SK-N-SH treated with all-trans-retinoic acid at 6 μM for 48 hours (cell line): Measurements from ENCODE around the gene ASTN2.

Source experiments
- ATAC-seq: fragments of 200-7000 bp; cut with Tn5 transposase; 3 replicates; pipeline ENCODE4 v1.9.1; 2020; ENCODE audit warnings: mild to moderate bottlenecking, moderate library complexity
- ARNTL ChIP-seq: fragments of 450-650 bp; formaldehyde crosslinking; IDR thresholded peaks from 2 replicates; pipeline ENCODE4 v1.5.0; 2020; ENCODE audit warnings: low read depth, mild to moderate bottlenecking, moderate library complexity, borderline replicate concordance
- BACH2 ChIP-seq: fragments of 250-450 bp; sonication (Bioruptor Pico); IDR thresholded peaks from 2 replicates; pipeline ENCODE4 v1.9.0; 2021; ENCODE audit warnings: mild to moderate bottlenecking, borderline replicate concordance
- CSDC2 ChIP-seq: fragments of 250-450 bp; sonication (Bioruptor Pico); IDR thresholded peaks from 2 replicates; pipeline ENCODE4 v1.5.0; 2020; ENCODE audit warnings: mild to moderate bottlenecking, moderate library complexity
- ESRRG ChIP-seq: fragments of 250-450 bp; sonication (Bioruptor Pico); IDR thresholded peaks from 2 replicates; pipeline ENCODE4 v1.6.1; 2021; ENCODE audit warnings: mild to moderate bottlenecking
- GLIS3 ChIP-seq: fragments of 250-450 bp; sonication (Bioruptor Pico); IDR thresholded peaks from 2 replicates; pipeline ENCODE4 v1.5.0; 2020; ENCODE audit warnings: mild to moderate bottlenecking, moderate library complexity
- ISL1 ChIP-seq: fragments of 250-450 bp; sonication (Bioruptor Pico); IDR thresholded peaks from 2 replicates; pipeline ENCODE4 v2.1.2; 2022; ENCODE audit warnings: mild to moderate bottlenecking, moderate library complexity
- OSR1 ChIP-seq: fragments of 250-450 bp; sonication (Bioruptor Pico); IDR thresholded peaks from 2 replicates; pipeline ENCODE4 v1.8.0; 2022; ENCODE audit warnings: moderate library complexity, mild to moderate bottlenecking, inconsistent platforms
- PPARA ChIP-seq: fragments of 250-450 bp; sonication (Bioruptor Pico); IDR thresholded peaks from 2 replicates; pipeline ENCODE4 v1.5.0; 2020; ENCODE audit warnings: mild to moderate bottlenecking, borderline replicate concordance
- RARB ChIP-seq: fragments of 250-450 bp; sonication (Bioruptor Pico); IDR thresholded peaks from 2 replicates; pipeline ENCODE4 v1.8.0; 2021; ENCODE audit warnings: mild to moderate bottlenecking, moderate library complexity
- SNAI2 ChIP-seq: fragments of 250-450 bp; sonication (Bioruptor Pico); IDR thresholded peaks from 2 replicates; pipeline ENCODE4 v1.5.0; 2020; ENCODE audit warnings: mild to moderate bottlenecking, moderate library complexity
- TOX ChIP-seq: fragments of 250-450 bp; sonication (Bioruptor Pico); IDR thresholded peaks from 2 replicates; pipeline ENCODE4 v1.8.0; 2021; ENCODE audit warnings: mild to moderate bottlenecking, moderate library complexity, borderline replicate concordance
- ZC3H10 ChIP-seq: fragments of 250-450 bp; sonication (Bioruptor Pico); IDR thresholded peaks from 2 replicates; pipeline ENCODE4 v1.5.1; 2021; ENCODE audit warnings: mild to moderate bottlenecking, moderate library complexity
- ZFP3 ChIP-seq: fragments of 250-450 bp; sonication (Bioruptor Pico); IDR thresholded peaks from 2 replicates; pipeline ENCODE4 v1.5.0; 2020; ENCODE audit warnings: mild to moderate bottlenecking, moderate library complexity
- ZFP30 ChIP-seq: fragments of 450-650 bp; formaldehyde crosslinking; IDR thresholded peaks from 2 replicates; pipeline ENCODE4 v1.5.0; 2022; ENCODE audit warnings: mild to moderate bottlenecking, moderate library complexity
- ZNF565 ChIP-seq: fragments of 450-650 bp; formaldehyde crosslinking; conservative IDR thresholded peaks from 2 replicates; pipeline ENCODE4 v1.5.0; 2020; ENCODE audit warnings: low read depth, mild to moderate bottlenecking, moderate library complexity
- ZNF70 ChIP-seq: fragments of 450-650 bp; formaldehyde crosslinking; IDR thresholded peaks from 2 replicates; pipeline ENCODE4 v1.5.0; 2020; ENCODE audit warnings: mild to moderate bottlenecking, moderate library complexity
- ZNF8 ChIP-seq: fragments of 450-650 bp; formaldehyde crosslinking; IDR thresholded peaks from 2 replicates; pipeline ENCODE4 v1.5.0; 2020; ENCODE audit warnings: mild to moderate bottlenecking, moderate library complexity
- TF ChIP-seq, protein P1 (sequence below): fragments of 250-450 bp; sonication (Bioruptor Pico); IDR thresholded peaks from 2 replicates; pipeline ENCODE4 v1.5.1; 2021; ENCODE audit warnings: mild to moderate bottlenecking, moderate library complexity
- TF ChIP-seq, protein P2 (sequence below): fragments of 250-450 bp; sonication (Bioruptor Pico); IDR thresholded peaks from 2 replicates; pipeline ENCODE4 v1.8.0; 2021; ENCODE audit warnings: low read depth, mild to moderate bottlenecking, moderate library complexity, borderline replicate concordance
- TF ChIP-seq, protein P3 (sequence below): fragments of 250-450 bp; sonication (Bioruptor Pico); IDR thresholded peaks from 2 replicates; pipeline ENCODE4 v1.8.0; 2020; ENCODE audit warnings: mild to moderate bottlenecking, moderate library complexity, borderline replicate concordance

Gene ASTN2

DNA sequence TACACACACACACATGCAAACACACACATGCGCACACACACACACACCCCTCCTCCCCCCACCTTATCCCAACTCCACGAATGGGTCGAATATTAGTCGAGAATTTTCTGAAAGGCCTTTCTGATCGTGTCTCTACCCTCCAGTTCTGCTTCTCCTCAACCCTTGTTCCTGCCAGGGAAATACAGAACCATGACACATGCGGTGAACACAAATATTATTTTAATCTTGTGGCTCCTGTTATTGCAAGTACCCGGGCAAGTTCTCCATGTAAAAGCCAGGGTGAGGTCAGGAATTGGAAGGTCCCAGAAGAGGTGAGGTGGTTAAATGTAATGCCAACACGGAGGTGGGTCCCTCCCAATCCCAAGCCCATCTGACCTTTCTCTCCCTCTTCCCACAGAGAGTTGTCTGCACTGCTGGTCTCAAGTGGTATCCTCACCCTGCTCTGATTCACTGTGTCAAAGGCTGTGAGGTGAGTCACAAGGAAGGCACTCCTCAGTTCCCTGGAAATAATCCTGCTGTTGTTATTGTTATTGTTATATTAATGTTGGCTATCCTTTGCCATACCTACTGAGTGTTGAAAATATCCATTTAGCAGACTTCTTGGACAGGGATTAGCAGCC, 1037.6 kb downstream of the ASTN2 start:
- no peak for TF ChIP-seq PPARA
- TF ChIP-seq ZNF565 = no peak
- TF ChIP-seq, protein P1, sequence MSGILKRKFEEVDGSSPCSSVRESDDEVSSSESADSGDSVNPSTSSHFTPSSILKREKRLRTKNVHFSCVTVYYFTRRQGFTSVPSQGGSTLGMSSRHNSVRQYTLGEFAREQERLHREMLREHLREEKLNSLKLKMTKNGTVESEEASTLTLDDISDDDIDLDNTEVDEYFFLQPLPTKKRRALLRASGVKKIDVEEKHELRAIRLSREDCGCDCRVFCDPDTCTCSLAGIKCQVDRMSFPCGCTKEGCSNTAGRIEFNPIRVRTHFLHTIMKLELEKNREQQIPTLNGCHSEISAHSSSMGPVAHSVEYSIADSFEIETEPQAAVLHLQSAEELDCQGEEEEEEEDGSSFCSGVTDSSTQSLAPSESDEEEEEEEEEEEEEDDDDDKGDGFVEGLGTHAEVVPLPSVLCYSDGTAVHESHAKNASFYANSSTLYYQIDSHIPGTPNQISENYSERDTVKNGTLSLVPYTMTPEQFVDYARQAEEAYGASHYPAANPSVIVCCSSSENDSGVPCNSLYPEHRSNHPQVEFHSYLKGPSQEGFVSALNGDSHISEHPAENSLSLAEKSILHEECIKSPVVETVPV (CRISPR knock-in tag) = no peak
- no peak for TF ChIP-seq BACH2 (CRISPR knock-in tag)
- no peak for TF ChIP-seq RARB
- no peak for TF ChIP-seq ISL1 (CRISPR knock-in tag)
- TF ChIP-seq, protein P2, sequence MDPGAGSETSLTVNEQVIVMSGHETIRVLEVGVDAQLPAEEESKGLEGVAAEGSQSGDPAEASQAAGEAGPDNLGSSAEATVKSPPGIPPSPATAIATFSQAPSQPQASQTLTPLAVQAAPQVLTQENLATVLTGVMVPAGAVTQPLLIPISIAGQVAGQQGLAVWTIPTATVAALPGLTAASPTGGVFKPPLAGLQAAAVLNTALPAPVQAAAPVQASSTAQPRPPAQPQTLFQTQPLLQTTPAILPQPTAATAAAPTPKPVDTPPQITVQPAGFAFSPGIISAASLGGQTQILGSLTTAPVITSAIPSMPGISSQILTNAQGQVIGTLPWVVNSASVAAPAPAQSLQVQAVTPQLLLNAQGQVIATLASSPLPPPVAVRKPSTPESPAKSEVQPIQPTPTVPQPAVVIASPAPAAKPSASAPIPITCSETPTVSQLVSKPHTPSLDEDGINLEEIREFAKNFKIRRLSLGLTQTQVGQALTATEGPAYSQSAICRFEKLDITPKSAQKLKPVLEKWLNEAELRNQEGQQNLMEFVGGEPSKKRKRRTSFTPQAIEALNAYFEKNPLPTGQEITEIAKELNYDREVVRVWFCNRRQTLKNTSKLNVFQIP (CRISPR knock-in tag) = no peak
- TF ChIP-seq ZFP30 (CRISPR knock-in tag) = no peak
- no peak for TF ChIP-seq ESRRG (CRISPR knock-in tag)
- no peak for TF ChIP-seq CSDC2 (CRISPR knock-in tag)
- no peak for TF ChIP-seq GLIS3 (CRISPR knock-in tag)
- TF ChIP-seq OSR1 (CRISPR knock-in tag) = no peak
- TF ChIP-seq SNAI2 (CRISPR knock-in tag) = no peak
- TF ChIP-seq, protein P3, sequence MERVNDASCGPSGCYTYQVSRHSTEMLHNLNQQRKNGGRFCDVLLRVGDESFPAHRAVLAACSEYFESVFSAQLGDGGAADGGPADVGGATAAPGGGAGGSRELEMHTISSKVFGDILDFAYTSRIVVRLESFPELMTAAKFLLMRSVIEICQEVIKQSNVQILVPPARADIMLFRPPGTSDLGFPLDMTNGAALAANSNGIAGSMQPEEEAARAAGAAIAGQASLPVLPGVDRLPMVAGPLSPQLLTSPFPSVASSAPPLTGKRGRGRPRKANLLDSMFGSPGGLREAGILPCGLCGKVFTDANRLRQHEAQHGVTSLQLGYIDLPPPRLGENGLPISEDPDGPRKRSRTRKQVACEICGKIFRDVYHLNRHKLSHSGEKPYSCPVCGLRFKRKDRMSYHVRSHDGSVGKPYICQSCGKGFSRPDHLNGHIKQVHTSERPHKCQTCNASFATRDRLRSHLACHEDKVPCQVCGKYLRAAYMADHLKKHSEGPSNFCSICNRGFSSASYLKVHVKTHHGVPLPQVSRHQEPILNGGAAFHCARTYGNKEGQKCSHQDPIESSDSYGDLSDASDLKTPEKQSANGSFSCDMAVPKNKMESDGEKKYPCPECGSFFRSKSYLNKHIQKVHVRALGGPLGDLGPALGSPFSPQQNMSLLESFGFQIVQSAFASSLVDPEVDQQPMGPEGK = no peak
- TF ChIP-seq ZNF70 (CRISPR knock-in tag) = no peak
- TF ChIP-seq ZNF8 (CRISPR knock-in tag) = no peak
- no peak for TF ChIP-seq ARNTL (CRISPR knock-in tag)
- no peak for TF ChIP-seq ZFP3
- TF ChIP-seq TOX = no peak
- no peak for TF ChIP-seq ZC3H10 (CRISPR knock-in tag)
- ATAC-seq = peak; percentile 93
